PC-9 (cell line): ENCODE results near the gene ATE1. TPM values are rescaled to one million over a fixed set of nuclear protein-coding genes. Genes with fewer than 3 reads are reported as not detected.

Experiments used
- BruUV-seq: library from RNA; stranded (reverse); fragments of 400-500 nt; replicated peaks from 2 replicates; lab custom pipeline; 2021; lab: Mats Ljungman, UMichigan
- CTCF ChIA-PET: fragments of 300-600 bp; sonication (Branson Sonifier 250); formaldehyde crosslinking; loops from one replicate; lab custom pipeline; 2022; ENCODE audit warnings: antibody characterized with exemption; lab: Charles Lee
- POLR2A ChIA-PET: fragments of 300-600 bp; sonication (Branson Sonifier 250); formaldehyde crosslinking; loops from one replicate; lab custom pipeline; 2022; ENCODE audit warnings: antibody characterized with exemption; ENCODE audit not compliant: unreplicated experiment; lab: Charles Lee
- DNase-seq, 2 experiments: peaks; one replicate each; pipeline versions ENCODE4 v3.0.0 to v3.0.0-alpha.2; 2015 to 2022; ENCODE audit warnings: mixed read lengths in 1 of 2
- H2AFZ ChIP-seq: fragments of 200-600 bp; sonication (generic); 2 replicates; pipeline ENCODE4 v1.8.1; 2017; ENCODE audit warnings: antibody characterized with exemption
- H3F3A ChIP-seq: fragments of 200-600 bp; sonication (generic); 2 replicates; pipeline ENCODE4 v1.8.1; 2017; ENCODE audit warnings: antibody characterized with exemption, mild to moderate bottlenecking, low read depth; ENCODE audit not compliant: insufficient read depth
- H3K27ac ChIP-seq: fragments of 200-600 bp; sonication (generic); 2 replicates; pipeline ENCODE4 v1.6.1; 2016; ENCODE audit warnings: mixed run types
- H3K27me3 ChIP-seq: fragments of 200-600 bp; sonication (generic); 2 replicates; pipeline ENCODE4 v1.6.1; 2016; ENCODE audit warnings: low read depth, mixed run types; ENCODE audit not compliant: insufficient read depth
- H3K36me3 ChIP-seq: fragments of 200-600 bp; sonication (generic); 2 replicates; pipeline ENCODE4 v1.6.1; 2016; ENCODE audit warnings: low read depth, mixed run types
- H3K4me1 ChIP-seq: fragments of 200-600 bp; sonication (generic); replicated peaks from 2 replicates; pipeline ENCODE4 v1.6.1; 2016; ENCODE audit warnings: mixed run types; ENCODE audit not compliant: insufficient read depth
- H3K4me2 ChIP-seq: fragments of 200-600 bp; sonication (generic); 2 replicates; pipeline ENCODE4 v1.6.1; 2017; ENCODE audit warnings: mixed run types
- H3K4me3 ChIP-seq: fragments of 200-600 bp; sonication (generic); 2 replicates; pipeline ENCODE4 v1.6.1; 2016; ENCODE audit warnings: mixed run types
- H3K79me2 ChIP-seq: fragments of 200-600 bp; sonication (generic); 2 replicates; pipeline ENCODE4 v1.6.1; 2017; ENCODE audit warnings: low read depth, mixed run types
- H3K9me2 ChIP-seq: fragments of 200-600 bp; sonication (generic); 2 replicates; pipeline ENCODE4 v1.8.1; 2017; ENCODE audit warnings: mild to moderate bottlenecking; ENCODE audit not compliant: insufficient read depth
- H3K9me3 ChIP-seq: fragments of 200-600 bp; sonication (generic); 2 replicates; pipeline ENCODE4 v1.8.1; 2016; ENCODE audit warnings: low read depth; ENCODE audit not compliant: insufficient read depth
- H4K20me1 ChIP-seq: fragments of 200-600 bp; sonication (generic); 2 replicates; pipeline ENCODE4 v1.8.1; 2017; ENCODE audit not compliant: insufficient read depth
- CTCF ChIP-seq: fragments of 200-600 bp; sonication (generic); conservative IDR thresholded peaks from 2 replicates; pipeline ENCODE4 v1.6.1; 2017; ENCODE audit warnings: mixed run types, antibody characterized with exemption, mild to moderate bottlenecking, moderate library complexity
- EZH2 ChIP-seq: fragments of 200-600 bp; sonication (generic); IDR thresholded peaks from 2 replicates; pipeline ENCODE4 v1.8.0; 2017; ENCODE audit warnings: antibody characterized with exemption, low read depth
- intact Hi-C: fragments of 100-400 bp; cut with micrococcal nuclease; formaldehyde crosslinking; loops from one replicate; pipeline ENCODE4 v1.10.0; 2022; ENCODE audit not compliant: unreplicated experiment
- total RNA-seq: library from RNA; stranded (reverse); gene quantifications from 2 replicates; pipeline ENCODE4 v1.2.3, GENCODE V29; 2021

ATE1 gene
- total RNA-seq, 1 experiment from 2014 or later: 14.8 TPM

DNA sequence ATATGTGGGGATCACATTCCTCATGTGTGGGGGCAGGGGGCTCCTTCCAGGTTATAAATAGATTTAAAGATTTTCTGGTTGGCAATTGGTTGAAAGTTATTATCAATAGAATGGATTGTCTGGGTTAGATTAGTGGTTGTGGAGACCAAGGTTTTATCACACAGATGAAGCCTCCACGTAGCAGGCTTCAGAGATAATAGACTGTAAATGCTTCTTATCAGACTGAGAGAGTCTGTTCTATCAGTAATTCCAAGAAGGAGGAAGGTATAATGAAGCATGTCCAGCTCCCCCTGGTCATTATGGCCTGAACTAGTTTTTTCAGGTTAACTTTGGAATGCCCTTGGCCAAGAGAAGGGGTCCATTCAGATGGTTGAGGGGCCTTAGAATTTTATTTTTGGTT is 211.9 kb downstream of the ATE1 start:
- ChIA-PET CTCF (no interaction called here), POLR2A (no interaction called here)
- Histone ChIP-seq H3K9me3 (no peaks in the 10 kb centered on the region), H3K9me2 (no peaks in the 10 kb centered on the region), H3K4me1 (no peaks in the 10 kb centered on the region), H3K27me3 (peaks cover 42% of the 10 kb centered on the region), H3K4me3 (no peak overlapping the region), H3K36me3 (no peaks in the 10 kb centered on the region), H3K27ac (no peak overlapping the region), H3K4me2 (no peak overlapping the region), H4K20me1 (no peaks in the 10 kb centered on the region), H2AFZ (no peak overlapping the region), H3F3A (no peaks in the 10 kb centered on the region), H3K79me2 (no peaks in the 10 kb centered on the region)
- no TSS peak for BruUV-seq
- TF ChIP-seq CTCF (no peak), EZH2 (no peak)
- intact Hi-C loops: no loop called here
- DNase-seq: no peak

- Histone ChIP-seq H3K4me1 (no peaks in the 10 kb centered on the region), H3F3A (no peaks in the 10 kb centered on the region), H3K4me2 (no peak overlapping the region), H3K4me3 (no peak overlapping the region), H4K20me1 (no peaks in the 10 kb centered on the region), H3K9me3 (no peaks in the 10 kb centered on the region), H3K27me3 (peaks cover 51% of the 10 kb centered on the region), H2AFZ (no peak overlapping the region), H3K36me3 (no peaks in the 10 kb centered on the region), H3K9me2 (no peaks in the 10 kb centered on the region), H3K79me2 (no peaks in the 10 kb centered on the region), H3K27ac (no peak overlapping the region)
- DNase-seq: no peak
- POLR2A ChIA-PET: no interaction called here
- no peak for TF ChIP-seq CTCF
- no peak for TF ChIP-seq EZH2
- CTCF ChIA-PET: no interaction called here
- intact Hi-C loops: no loop called here
- BruUV-seq: no TSS peak
These were observed 212.8 kb downstream of the ATE1 start for GRCh38 chr10:121715076-121715475.

DNA sequence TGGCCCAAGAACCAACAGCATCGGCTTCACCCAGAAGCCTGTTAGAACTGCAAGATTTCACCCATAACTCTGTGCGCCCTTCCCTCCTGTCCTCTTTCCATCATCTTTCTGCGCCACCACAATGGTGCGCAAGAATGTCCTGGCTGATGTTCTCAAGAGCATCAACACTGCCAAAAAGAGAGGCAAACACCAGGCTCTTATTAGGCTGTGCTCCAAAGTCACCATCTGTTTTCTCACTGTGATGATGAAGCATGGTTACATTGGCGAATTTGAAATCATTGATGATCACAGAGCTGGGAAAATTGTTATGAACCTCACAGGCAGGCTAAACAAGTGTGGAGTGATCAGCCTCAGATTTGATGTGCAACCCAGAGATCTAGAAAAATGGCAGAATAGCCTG is 214.3 kb downstream of the ATE1 start:
- Histone ChIP-seq H3K9me2 (no peaks in the 10 kb centered on the region), H3K9me3 (no peaks in the 10 kb centered on the region), H3K27ac (no peak overlapping the region), H3K27me3 (peaks cover 62% of the 10 kb centered on the region), H3K4me3 (no peak overlapping the region), H2AFZ (no peak overlapping the region), H3K4me2 (no peak overlapping the region), H4K20me1 (no peaks in the 10 kb centered on the region), H3K36me3 (no peaks in the 10 kb centered on the region), H3F3A (no peaks in the 10 kb centered on the region), H3K79me2 (no peaks in the 10 kb centered on the region), H3K4me1 (no peaks in the 10 kb centered on the region)
- no TSS peak for BruUV-seq
- POLR2A ChIA-PET: no interaction called here
- TF ChIP-seq CTCF (no peak), EZH2 (no peak)
- CTCF ChIA-PET: no interaction called here
- no peak for DNase-seq
- intact Hi-C loops: no loop called here
